HepG2 (cell line): ENCODE data around the gene SMAD3. TPM values are rescaled to one million over a fixed set of nuclear protein-coding genes. Genes with fewer than 3 reads are reported as not detected.

Source experiments
- DPF2 ChIP-seq: sonication (generic); formaldehyde crosslinking; IDR thresholded peaks from 2 replicates; pipeline ENCODE4 v1.4.0; 2020; ENCODE audit warnings: mild to moderate bottlenecking, low read depth, missing genetic modification reagents, borderline replicate concordance
- HNRNPH1 ChIP-seq: fragments of 200-400 bp; formaldehyde crosslinking; optimal IDR thresholded peaks from 2 replicates; pipeline ENCODE3; 2017; ENCODE audit warnings: mild to moderate bottlenecking, low read depth, low read length
- HOXA3 ChIP-seq: sonication (generic); formaldehyde crosslinking; IDR thresholded peaks from 2 replicates; pipeline ENCODE4 v1.5.0; 2020; ENCODE audit warnings: missing genetic modification reagents
- MED1 ChIP-seq: sonication (generic); formaldehyde crosslinking; IDR thresholded peaks from 2 replicates; pipeline ENCODE4 v1.4.0; 2020; ENCODE audit warnings: missing genetic modification reagents
- MEF2D ChIP-seq: sonication (generic); formaldehyde crosslinking; IDR thresholded peaks from 2 replicates; pipeline ENCODE4 v1.5.1; 2020; ENCODE audit warnings: mild to moderate bottlenecking, missing genetic modification reagents
- NR2F1 ChIP-seq, 2 experiments: fragments of 450-650 bp in 1 of 2; formaldehyde crosslinking in 1 of 2; IDR thresholded peaks; 2 replicates each; pipeline versions ENCODE4 v1.5.0 to v1.6.1; 2016 to 2020; ENCODE audit warnings: mild to moderate bottlenecking in 1 of 2, missing compliant biosample characterization in 1 of 2, missing genetic modification reagents in 1 of 2, moderate library complexity in 1 of 2
- SMC3 ChIP-seq: IDR thresholded peaks from 2 replicates; pipeline ENCODE4 v1.6.1; 2011; ENCODE audit warnings: low read length, improper control_type of control experiment
- SOX5 ChIP-seq: IDR thresholded peaks from 2 replicates; pipeline ENCODE4 v1.6.1; 2016; ENCODE audit warnings: borderline replicate concordance
- polyA plus RNA-seq, 8 experiments: library from polyadenylated mRNA; depleted of rRNA in 3 of 8; stranded (reverse) in 7 of 8; unstranded in 1 of 8; fragments of >200 nt; fragmentation: Illumina TruSeq in 4 of 8; extraction: Trizol in 4 of 8; gene quantifications; 2 replicates each; pipeline versions ENCODE4 v1.2.1 to v1.2.3, GENCODE V29; 2011 to 2016; ENCODE audit warnings: low read depth in 4 of 8, missing spikeins in 1 of 8, mixed read lengths in 1 of 8; ENCODE audit not compliant: insufficient read depth in 1 of 8
- total RNA-seq, 5 experiments: library from RNA; depleted of rRNA; stranded (reverse); fragments of >200 nt; fragmentation: Illumina TruSeq; extraction: Trizol; gene quantifications; 2 replicates each; pipeline ENCODE4 v1.2.3, GENCODE V29; 2016; ENCODE audit warnings: low read depth in 1 of 5
- TF ChIP-seq, protein P1 (sequence below): sonication (generic); formaldehyde crosslinking; IDR thresholded peaks from 2 replicates; pipeline ENCODE4 v1.4.0; 2020; ENCODE audit warnings: missing genetic modification reagents
- TF ChIP-seq, protein P2 (sequence below): sonication (generic); formaldehyde crosslinking; IDR thresholded peaks from 2 replicates; pipeline ENCODE4 v1.4.0; 2020; ENCODE audit warnings: mild to moderate bottlenecking, low read depth, missing genetic modification reagents
- TF ChIP-seq, protein P3 (sequence below): sonication (generic); formaldehyde crosslinking; IDR thresholded peaks from 2 replicates; pipeline ENCODE4 v1.4.0; 2020; ENCODE audit warnings: missing genetic modification reagents
- TF ChIP-seq, protein P4 (sequence below): sonication (generic); formaldehyde crosslinking; IDR thresholded peaks from 2 replicates; pipeline ENCODE4 v1.8.1; 2023; ENCODE audit warnings: mild to moderate bottlenecking, missing genetic modification reagents

Gene SMAD3
- total and polyA plus RNA-seq, 2 of the 13 experiments (the other 11 are each of a cell fraction or from before 2014, with no cell fraction given): 8.6 to 56.3 TPM

DNA sequence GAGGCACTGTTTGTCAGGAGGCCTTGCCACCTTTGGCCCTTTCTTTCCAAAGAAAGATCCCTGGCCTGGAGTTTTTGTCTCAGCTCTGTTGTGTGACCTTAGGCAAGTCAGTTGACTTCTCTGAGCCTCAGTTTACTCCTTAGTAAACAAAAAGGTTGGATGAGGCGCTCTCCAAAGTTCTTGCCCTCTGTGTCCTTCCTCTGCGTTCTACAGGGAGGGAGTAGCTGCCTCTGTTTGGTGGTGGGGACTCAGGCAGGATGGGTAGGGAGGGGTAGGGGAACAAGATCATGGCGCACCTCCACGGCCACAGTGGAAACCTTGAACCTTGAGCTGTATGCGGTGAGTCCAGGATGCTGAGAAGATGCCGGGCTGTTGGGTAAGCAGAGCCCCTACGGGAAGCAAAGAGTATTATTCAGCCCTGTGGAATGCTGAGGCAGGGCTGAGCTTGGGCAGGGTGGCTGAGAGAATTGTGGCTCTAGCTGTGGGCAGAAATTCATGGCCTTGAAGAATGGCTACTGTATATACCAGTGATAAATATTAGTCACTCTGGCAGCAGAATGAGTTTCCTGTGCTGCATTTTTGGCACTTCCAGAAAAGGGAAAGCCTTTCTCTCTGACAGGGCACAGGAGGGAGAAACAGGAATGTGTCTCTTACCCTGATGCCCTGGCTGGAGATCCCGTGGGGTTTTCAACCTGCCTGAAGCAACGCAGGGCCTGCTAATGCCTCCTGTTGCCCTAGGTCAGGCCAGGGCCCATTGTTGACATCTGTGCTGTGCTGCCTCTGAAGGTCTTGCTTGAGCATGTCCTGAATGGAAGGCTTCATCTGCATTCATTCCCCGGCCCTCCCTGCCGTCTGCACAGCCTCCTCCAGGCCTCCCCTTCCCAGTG, 39.9 kb downstream of the SMAD3 start (continued):
- TF ChIP-seq, protein P1, sequence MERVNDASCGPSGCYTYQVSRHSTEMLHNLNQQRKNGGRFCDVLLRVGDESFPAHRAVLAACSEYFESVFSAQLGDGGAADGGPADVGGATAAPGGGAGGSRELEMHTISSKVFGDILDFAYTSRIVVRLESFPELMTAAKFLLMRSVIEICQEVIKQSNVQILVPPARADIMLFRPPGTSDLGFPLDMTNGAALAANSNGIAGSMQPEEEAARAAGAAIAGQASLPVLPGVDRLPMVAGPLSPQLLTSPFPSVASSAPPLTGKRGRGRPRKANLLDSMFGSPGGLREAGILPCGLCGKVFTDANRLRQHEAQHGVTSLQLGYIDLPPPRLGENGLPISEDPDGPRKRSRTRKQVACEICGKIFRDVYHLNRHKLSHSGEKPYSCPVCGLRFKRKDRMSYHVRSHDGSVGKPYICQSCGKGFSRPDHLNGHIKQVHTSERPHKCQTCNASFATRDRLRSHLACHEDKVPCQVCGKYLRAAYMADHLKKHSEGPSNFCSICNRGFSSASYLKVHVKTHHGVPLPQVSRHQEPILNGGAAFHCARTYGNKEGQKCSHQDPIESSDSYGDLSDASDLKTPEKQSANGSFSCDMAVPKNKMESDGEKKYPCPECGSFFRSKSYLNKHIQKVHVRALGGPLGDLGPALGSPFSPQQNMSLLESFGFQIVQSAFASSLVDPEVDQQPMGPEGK (CRISPR knock-in tag): peak; percentile 89
- TF ChIP-seq SOX5 (CRISPR knock-in tag) (peak; percentile 82), NR2F1 (CRISPR knock-in tag; IDR thresholded peaks at IDR 0.05) (peak; percentile 48 to 50; a peak in 2 of 4 replicates), MED1 (CRISPR knock-in tag) (peak; percentile 89), DPF2 (CRISPR knock-in tag) (peak; percentile 79), HOXA3 (peak; percentile 83), MEF2D (peak; percentile 67; the same call in 1 of the 2 replicates), HNRNPH1 (no peak), SMC3 (peak; percentile 43)
- TF ChIP-seq, protein P2, sequence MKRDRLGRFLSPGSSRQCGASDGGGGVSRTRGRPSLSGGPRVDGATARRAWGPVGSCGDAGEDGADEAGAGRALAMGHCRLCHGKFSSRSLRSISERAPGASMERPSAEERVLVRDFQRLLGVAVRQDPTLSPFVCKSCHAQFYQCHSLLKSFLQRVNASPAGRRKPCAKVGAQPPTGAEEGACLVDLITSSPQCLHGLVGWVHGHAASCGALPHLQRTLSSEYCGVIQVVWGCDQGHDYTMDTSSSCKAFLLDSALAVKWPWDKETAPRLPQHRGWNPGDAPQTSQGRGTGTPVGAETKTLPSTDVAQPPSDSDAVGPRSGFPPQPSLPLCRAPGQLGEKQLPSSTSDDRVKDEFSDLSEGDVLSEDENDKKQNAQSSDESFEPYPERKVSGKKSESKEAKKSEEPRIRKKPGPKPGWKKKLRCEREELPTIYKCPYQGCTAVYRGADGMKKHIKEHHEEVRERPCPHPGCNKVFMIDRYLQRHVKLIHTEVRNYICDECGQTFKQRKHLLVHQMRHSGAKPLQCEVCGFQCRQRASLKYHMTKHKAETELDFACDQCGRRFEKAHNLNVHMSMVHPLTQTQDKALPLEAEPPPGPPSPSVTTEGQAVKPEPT (CRISPR knock-in tag): no peak
- TF ChIP-seq, protein P3, sequence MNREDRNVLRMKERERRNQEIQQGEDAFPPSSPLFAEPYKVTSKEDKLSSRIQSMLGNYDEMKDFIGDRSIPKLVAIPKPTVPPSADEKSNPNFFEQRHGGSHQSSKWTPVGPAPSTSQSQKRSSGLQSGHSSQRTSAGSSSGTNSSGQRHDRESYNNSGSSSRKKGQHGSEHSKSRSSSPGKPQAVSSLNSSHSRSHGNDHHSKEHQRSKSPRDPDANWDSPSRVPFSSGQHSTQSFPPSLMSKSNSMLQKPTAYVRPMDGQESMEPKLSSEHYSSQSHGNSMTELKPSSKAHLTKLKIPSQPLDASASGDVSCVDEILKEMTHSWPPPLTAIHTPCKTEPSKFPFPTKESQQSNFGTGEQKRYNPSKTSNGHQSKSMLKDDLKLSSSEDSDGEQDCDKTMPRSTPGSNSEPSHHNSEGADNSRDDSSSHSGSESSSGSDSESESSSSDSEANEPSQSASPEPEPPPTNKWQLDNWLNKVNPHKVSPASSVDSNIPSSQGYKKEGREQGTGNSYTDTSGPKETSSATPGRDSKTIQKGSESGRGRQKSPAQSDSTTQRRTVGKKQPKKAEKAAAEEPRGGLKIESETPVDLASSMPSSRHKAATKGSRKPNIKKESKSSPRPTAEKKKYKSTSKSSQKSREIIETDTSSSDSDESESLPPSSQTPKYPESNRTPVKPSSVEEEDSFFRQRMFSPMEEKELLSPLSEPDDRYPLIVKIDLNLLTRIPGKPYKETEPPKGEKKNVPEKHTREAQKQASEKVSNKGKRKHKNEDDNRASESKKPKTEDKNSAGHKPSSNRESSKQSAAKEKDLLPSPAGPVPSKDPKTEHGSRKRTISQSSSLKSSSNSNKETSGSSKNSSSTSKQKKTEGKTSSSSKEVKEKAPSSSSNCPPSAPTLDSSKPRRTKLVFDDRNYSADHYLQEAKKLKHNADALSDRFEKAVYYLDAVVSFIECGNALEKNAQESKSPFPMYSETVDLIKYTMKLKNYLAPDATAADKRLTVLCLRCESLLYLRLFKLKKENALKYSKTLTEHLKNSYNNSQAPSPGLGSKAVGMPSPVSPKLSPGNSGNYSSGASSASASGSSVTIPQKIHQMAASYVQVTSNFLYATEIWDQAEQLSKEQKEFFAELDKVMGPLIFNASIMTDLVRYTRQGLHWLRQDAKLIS (CRISPR knock-in tag): no peak
- TF ChIP-seq, protein P4, sequence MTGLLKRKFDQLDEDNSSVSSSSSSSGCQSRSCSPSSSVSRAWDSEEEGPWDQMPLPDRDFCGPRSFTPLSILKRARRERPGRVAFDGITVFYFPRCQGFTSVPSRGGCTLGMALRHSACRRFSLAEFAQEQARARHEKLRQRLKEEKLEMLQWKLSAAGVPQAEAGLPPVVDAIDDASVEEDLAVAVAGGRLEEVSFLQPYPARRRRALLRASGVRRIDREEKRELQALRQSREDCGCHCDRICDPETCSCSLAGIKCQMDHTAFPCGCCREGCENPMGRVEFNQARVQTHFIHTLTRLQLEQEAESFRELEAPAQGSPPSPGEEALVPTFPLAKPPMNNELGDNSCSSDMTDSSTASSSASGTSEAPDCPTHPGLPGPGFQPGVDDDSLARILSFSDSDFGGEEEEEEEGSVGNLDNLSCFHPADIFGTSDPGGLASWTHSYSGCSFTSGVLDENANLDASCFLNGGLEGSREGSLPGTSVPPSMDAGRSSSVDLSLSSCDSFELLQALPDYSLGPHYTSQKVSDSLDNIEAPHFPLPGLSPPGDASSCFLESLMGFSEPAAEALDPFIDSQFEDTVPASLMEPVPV (CRISPR knock-in tag): 0 out of 2 replicates have a peak, but pooled peaks have one; percentile 19
